GM23338 (cell line): ENCODE measurements around the gene RAD51B. TPM values are rescaled to one million over a fixed set of nuclear protein-coding genes. Genes with fewer than 3 reads are reported as not detected.

Source experiments
- ATAC-seq: fragments of 200-7000 bp; cut with Tn5 transposase; 3 replicates; pipeline ENCODE4 v1.9.1; 2020
- DNase-seq: peaks from one replicate; pipeline ENCODE4 v3.0.0-alpha.2; 2015; ENCODE audit warnings: low spot score
- H2AFZ ChIP-seq: fragments of 200-600 bp; sonication (generic); 2 replicates; pipeline ENCODE4 v1.8.0; 2016; ENCODE audit warnings: antibody characterized with exemption, mild to moderate bottlenecking, moderate library complexity
- H3F3A ChIP-seq: fragments of 200-600 bp; sonication (generic); replicated peaks from 2 replicates; pipeline ENCODE4 v1.8.0; 2017; ENCODE audit warnings: antibody characterized with exemption, mixed run types, low read depth
- H3K27ac ChIP-seq: fragments of 200-600 bp; sonication (generic); 2 replicates; pipeline ENCODE4 v1.6.1; 2016; ENCODE audit warnings: low read depth
- H3K27me3 ChIP-seq: fragments of 200-600 bp; sonication (generic); 2 replicates; pipeline ENCODE4 v1.8.0; 2016; ENCODE audit warnings: mild to moderate bottlenecking, mixed run types, moderate library complexity; ENCODE audit not compliant: insufficient read depth
- H3K36me3 ChIP-seq: fragments of 200-600 bp; sonication (generic); 2 replicates; pipeline ENCODE4 v1.8.0; 2016; ENCODE audit warnings: mild to moderate bottlenecking; ENCODE audit not compliant: insufficient read depth
- H3K4me1 ChIP-seq: fragments of 200-600 bp; sonication (generic); 2 replicates; pipeline ENCODE4 v1.8.0; 2016; ENCODE audit warnings: mild to moderate bottlenecking, moderate library complexity; ENCODE audit not compliant: insufficient read depth
- H3K4me2 ChIP-seq: fragments of 200-600 bp; sonication (generic); 2 replicates; pipeline ENCODE4 v1.7.1; 2017; ENCODE audit warnings: mixed run types
- H3K4me3 ChIP-seq: fragments of 200-600 bp; sonication (generic); 2 replicates; pipeline ENCODE4 v1.6.1; 2016; ENCODE audit warnings: mixed run types
- H3K79me2 ChIP-seq: fragments of 200-600 bp; sonication (generic); replicated peaks from 2 replicates; pipeline ENCODE4 v1.8.0; 2017; ENCODE audit warnings: mild to moderate bottlenecking; ENCODE audit not compliant: insufficient read depth
- H3K9me2 ChIP-seq: fragments of 200-600 bp; sonication (generic); 2 replicates; pipeline ENCODE4 v1.8.0; 2017; ENCODE audit not compliant: insufficient read depth
- H4K20me1 ChIP-seq: fragments of 200-600 bp; sonication (generic); replicated peaks from 2 replicates; pipeline ENCODE4 v1.8.0; 2017; ENCODE audit warnings: mild to moderate bottlenecking; ENCODE audit not compliant: insufficient read depth
- H3K27ac Mint-ChIP-seq: 2 replicates; pipeline ENCODE4 v1.8.0; 2020; ENCODE audit warnings: inconsistent platforms, mild to moderate bottlenecking, moderate library complexity, mixed read lengths
- H3K27me3 Mint-ChIP-seq: 3 replicates; pipeline ENCODE4 v1.8.0; 2022; ENCODE audit warnings: low read depth, mild to moderate bottlenecking, moderate library complexity, mixed read lengths, inconsistent platforms; ENCODE audit not compliant: insufficient read depth, poor library complexity
- H3K36me3 Mint-ChIP-seq: 3 replicates; pipeline ENCODE4 v1.8.0; 2021; ENCODE audit warnings: low read depth, mild to moderate bottlenecking, inconsistent platforms, moderate library complexity, mixed read lengths
- H3K4me1 Mint-ChIP-seq: 3 replicates; pipeline ENCODE4 v1.8.0; 2020; ENCODE audit warnings: mild to moderate bottlenecking, inconsistent platforms, mixed read lengths
- H3K4me3 Mint-ChIP-seq: 3 replicates; pipeline ENCODE4 v1.8.0; 2021; ENCODE audit warnings: moderate library complexity, mild to moderate bottlenecking, inconsistent platforms, mixed read lengths
- H3K9me3 Mint-ChIP-seq: 3 replicates; pipeline ENCODE4 v1.8.0; 2020; ENCODE audit warnings: moderate library complexity, mild to moderate bottlenecking, inconsistent platforms, mixed read lengths
- CREB1 ChIP-seq: fragments of 250-450 bp; sonication (Bioruptor Pico); IDR thresholded peaks from 2 replicates; pipeline ENCODE4 v1.5.0; 2020; ENCODE audit warnings: low read depth, mild to moderate bottlenecking, moderate library complexity
- EZH2 ChIP-seq: fragments of 200-600 bp; sonication (generic); IDR thresholded peaks from one replicate; pipeline ENCODE4 v1.8.0; 2017; ENCODE audit warnings: antibody characterized with exemption, mild to moderate bottlenecking, low read depth; ENCODE audit not compliant: unreplicated experiment
- EZH2phosphoT487 ChIP-seq: fragments of 200-600 bp; sonication (generic); IDR thresholded peaks from one replicate; pipeline ENCODE4 v1.8.1; 2018; ENCODE audit warnings: antibody characterized with exemption; ENCODE audit not compliant: unreplicated experiment
- JUNB ChIP-seq: IDR thresholded peaks from one replicate; pipeline ENCODE4 v1.6.1; 2016; ENCODE audit warnings: antibody characterized with exemption; ENCODE audit not compliant: unreplicated experiment
- NANOG ChIP-seq: IDR thresholded peaks from 2 replicates; pipeline ENCODE4 v1.6.1; 2016; ENCODE audit warnings: antibody characterized with exemption, borderline replicate concordance
- POLR2AphosphoS5 ChIP-seq: IDR thresholded peaks from 2 replicates; pipeline ENCODE4 v1.6.1; 2016; ENCODE audit warnings: antibody characterized with exemption, low read depth
- STAT1 ChIP-seq: IDR thresholded peaks from one replicate; pipeline ENCODE4 v1.6.1; 2016; ENCODE audit warnings: antibody characterized with exemption; ENCODE audit not compliant: unreplicated experiment
- ZNF114 ChIP-seq: fragments of 250-450 bp; sonication (Bioruptor Pico); IDR thresholded peaks from 2 replicates; pipeline ENCODE4 v1.5.0; 2020; ENCODE audit warnings: mild to moderate bottlenecking, moderate library complexity
- ZNF331 ChIP-seq: fragments of 250-450 bp; sonication (Bioruptor Pico); IDR thresholded peaks from 2 replicates; pipeline ENCODE4 v1.5.0; 2020; ENCODE audit warnings: low read depth, mild to moderate bottlenecking, moderate library complexity
- ZNF462 ChIP-seq: fragments of 250-450 bp; sonication (Bioruptor Pico); IDR thresholded peaks from 2 replicates; pipeline ENCODE4 v1.5.0; 2020; ENCODE audit warnings: mild to moderate bottlenecking, moderate library complexity
- polyA plus RNA-seq: library from polyadenylated mRNA; unstranded; fragments of >200 nt; fragmentation: Nextera tagmentation; extraction: Ambion mirVana; gene quantifications from 2 replicates; pipeline ENCODE4 v1.2.1, GENCODE V29; 2016
- total RNA-seq: library from RNA; depleted of rRNA; stranded (reverse); fragments of >200 nt; shearing (Covaris generic); gene quantifications from 2 replicates; pipeline ENCODE4 v1.2.3, GENCODE V29; 2014
- TF ChIP-seq, protein P1 (sequence below): IDR thresholded peaks from 2 replicates; pipeline ENCODE4 v1.6.1; 2016; ENCODE audit warnings: antibody characterized with exemption
- TF ChIP-seq, protein P2 (sequence below): IDR thresholded peaks from one replicate; pipeline ENCODE4 v1.6.1; 2018; ENCODE audit warnings: antibody characterized with exemption; ENCODE audit not compliant: unreplicated experiment
- TF ChIP-seq, protein P3 (sequence below), 2 experiments: fragments of 200-600 bp in 1 of 2; sonication (generic) in 1 of 2; conservative IDR thresholded peaks; 2 replicates each; pipeline versions ENCODE4 v1.5.1 to v1.6.1; 2016 to 2017; ENCODE audit warnings: antibody characterized with exemption in 2 of 2, low read depth in 2 of 2, mild to moderate bottlenecking in 2 of 2, moderate library complexity in 1 of 2

Gene RAD51B
- total and polyA plus RNA-seq, 2 experiments from 2014 or later: 15.7 to 29.1 TPM

GRCh38 chr14:68426661-68427549, 607.3 kb downstream of the RAD51B start:
- H3K4me3 ChIP-seq: no peak overlapping the region
- no peaks in the 10 kb centered on the region for H3K79me2 ChIP-seq
- ATAC-seq (no peak), DNase-seq (no peak)
- H3K9me2 ChIP-seq: no peaks in the 10 kb centered on the region; the same call in 1 of the 2 replicates
- Mint-ChIP-seq H3K4me1 (peaks cover 6% of the 10 kb centered on the region), H3K36me3 (peaks cover 7% of the 10 kb centered on the region), H3K27me3 (peaks cover 2% of the 10 kb centered on the region), H3K4me3 (no peak overlapping the region), H3K9me3 (peaks cover 19% of the 10 kb centered on the region), H3K27ac (no peak overlapping the region)
- no peak overlapping the region for H3K4me2 ChIP-seq
- H2AFZ ChIP-seq: no peak overlapping the region
- no peaks in the 10 kb centered on the region for H4K20me1 ChIP-seq
- H3K36me3 ChIP-seq: no peaks in the 10 kb centered on the region
- no peak overlapping the region for H3K27ac ChIP-seq
- no peaks in the 10 kb centered on the region for H3K27me3 ChIP-seq
- no peaks in the 10 kb centered on the region for H3K4me1 ChIP-seq
- no peaks in the 10 kb centered on the region for H3F3A ChIP-seq
- no peak for TF ChIP-seq NANOG
- TF ChIP-seq ZNF462 (CRISPR knock-in tag): no peak
- TF ChIP-seq EZH2phosphoT487: no peak
- TF ChIP-seq STAT1: no peak
- no peak for TF ChIP-seq ZNF114 (CRISPR knock-in tag)
- no peak for TF ChIP-seq JUNB
- no peak for TF ChIP-seq EZH2
- TF ChIP-seq ZNF331 (CRISPR knock-in tag): no peak
- TF ChIP-seq POLR2AphosphoS5: no peak
- TF ChIP-seq, protein P1, sequence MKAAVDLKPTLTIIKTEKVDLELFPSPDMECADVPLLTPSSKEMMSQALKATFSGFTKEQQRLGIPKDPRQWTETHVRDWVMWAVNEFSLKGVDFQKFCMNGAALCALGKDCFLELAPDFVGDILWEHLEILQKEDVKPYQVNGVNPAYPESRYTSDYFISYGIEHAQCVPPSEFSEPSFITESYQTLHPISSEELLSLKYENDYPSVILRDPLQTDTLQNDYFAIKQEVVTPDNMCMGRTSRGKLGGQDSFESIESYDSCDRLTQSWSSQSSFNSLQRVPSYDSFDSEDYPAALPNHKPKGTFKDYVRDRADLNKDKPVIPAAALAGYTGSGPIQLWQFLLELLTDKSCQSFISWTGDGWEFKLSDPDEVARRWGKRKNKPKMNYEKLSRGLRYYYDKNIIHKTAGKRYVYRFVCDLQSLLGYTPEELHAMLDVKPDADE: no peak
- TF ChIP-seq, protein P2, sequence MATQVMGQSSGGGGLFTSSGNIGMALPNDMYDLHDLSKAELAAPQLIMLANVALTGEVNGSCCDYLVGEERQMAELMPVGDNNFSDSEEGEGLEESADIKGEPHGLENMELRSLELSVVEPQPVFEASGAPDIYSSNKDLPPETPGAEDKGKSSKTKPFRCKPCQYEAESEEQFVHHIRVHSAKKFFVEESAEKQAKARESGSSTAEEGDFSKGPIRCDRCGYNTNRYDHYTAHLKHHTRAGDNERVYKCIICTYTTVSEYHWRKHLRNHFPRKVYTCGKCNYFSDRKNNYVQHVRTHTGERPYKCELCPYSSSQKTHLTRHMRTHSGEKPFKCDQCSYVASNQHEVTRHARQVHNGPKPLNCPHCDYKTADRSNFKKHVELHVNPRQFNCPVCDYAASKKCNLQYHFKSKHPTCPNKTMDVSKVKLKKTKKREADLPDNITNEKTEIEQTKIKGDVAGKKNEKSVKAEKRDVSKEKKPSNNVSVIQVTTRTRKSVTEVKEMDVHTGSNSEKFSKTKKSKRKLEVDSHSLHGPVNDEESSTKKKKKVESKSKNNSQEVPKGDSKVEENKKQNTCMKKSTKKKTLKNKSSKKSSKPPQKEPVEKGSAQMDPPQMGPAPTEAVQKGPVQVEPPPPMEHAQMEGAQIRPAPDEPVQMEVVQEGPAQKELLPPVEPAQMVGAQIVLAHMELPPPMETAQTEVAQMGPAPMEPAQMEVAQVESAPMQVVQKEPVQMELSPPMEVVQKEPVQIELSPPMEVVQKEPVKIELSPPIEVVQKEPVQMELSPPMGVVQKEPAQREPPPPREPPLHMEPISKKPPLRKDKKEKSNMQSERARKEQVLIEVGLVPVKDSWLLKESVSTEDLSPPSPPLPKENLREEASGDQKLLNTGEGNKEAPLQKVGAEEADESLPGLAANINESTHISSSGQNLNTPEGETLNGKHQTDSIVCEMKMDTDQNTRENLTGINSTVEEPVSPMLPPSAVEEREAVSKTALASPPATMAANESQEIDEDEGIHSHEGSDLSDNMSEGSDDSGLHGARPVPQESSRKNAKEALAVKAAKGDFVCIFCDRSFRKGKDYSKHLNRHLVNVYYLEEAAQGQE: no peak
- TF ChIP-seq, protein P3, sequence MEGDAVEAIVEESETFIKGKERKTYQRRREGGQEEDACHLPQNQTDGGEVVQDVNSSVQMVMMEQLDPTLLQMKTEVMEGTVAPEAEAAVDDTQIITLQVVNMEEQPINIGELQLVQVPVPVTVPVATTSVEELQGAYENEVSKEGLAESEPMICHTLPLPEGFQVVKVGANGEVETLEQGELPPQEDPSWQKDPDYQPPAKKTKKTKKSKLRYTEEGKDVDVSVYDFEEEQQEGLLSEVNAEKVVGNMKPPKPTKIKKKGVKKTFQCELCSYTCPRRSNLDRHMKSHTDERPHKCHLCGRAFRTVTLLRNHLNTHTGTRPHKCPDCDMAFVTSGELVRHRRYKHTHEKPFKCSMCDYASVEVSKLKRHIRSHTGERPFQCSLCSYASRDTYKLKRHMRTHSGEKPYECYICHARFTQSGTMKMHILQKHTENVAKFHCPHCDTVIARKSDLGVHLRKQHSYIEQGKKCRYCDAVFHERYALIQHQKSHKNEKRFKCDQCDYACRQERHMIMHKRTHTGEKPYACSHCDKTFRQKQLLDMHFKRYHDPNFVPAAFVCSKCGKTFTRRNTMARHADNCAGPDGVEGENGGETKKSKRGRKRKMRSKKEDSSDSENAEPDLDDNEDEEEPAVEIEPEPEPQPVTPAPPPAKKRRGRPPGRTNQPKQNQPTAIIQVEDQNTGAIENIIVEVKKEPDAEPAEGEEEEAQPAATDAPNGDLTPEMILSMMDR (conservative IDR thresholded peaks at IDR 0.05; ENCODE audit: low read depth in 2 of 2): no peak
- TF ChIP-seq CREB1 (CRISPR knock-in tag): no peak
